Left ventricle myocardium superior (tissue), 1 donor: Measurements from ENCODE around the gene HMOX1. TPM values are rescaled to one million over a fixed set of nuclear protein-coding genes. Genes with fewer than 3 reads are reported as not detected.

Experiments used
- microRNA-seq: library from miRNA; unstranded; fragments of <30 nt; microRNA quantifications from one replicate; pipeline ENCODE4 v1.2.0, GENCODE V29; 2020; ENCODE audit warnings: borderline number of aligned reads
- total RNA-seq: library from RNA; stranded (reverse); fragmentation: NEBNext Ultra II Directional; extraction: Animal tissue kit (Norgen Biotek cat#: 25700); gene quantifications from one replicate; pipeline ENCODE4 v1.2.1, GENCODE V29; 2021
- donor health status: DM: no; HTN: yes; CAD: no; lungs with severe emphysema.

The HMOX1 gene
- total RNA-seq, 1 donor from 2014 or later: 3.8 TPM

Small RNA genes lying within 50 kb of the gene (microRNA-seq; reads per million reads assigned to microRNA genes)
- 6.9 reads per million for gene MIR3909
- not detected for gene MIR6069

Other genes starting within 250 kb of the HMOX1 start
- 10.5 TPM for gene HMGXB4, start 123.6 kb upstream of the HMOX1 start, total RNA-seq
- 78.6 TPM for gene TOM1, start 81.2 kb upstream of the HMOX1 start, total RNA-seq
- 10.8 TPM for gene MCM5, start 19.0 kb downstream of the HMOX1 start, total RNA-seq
- 9.4 TPM for gene RASD2, start 159.7 kb downstream of the HMOX1 start, total RNA-seq
- 17,299 TPM for gene MB, start 236.2 kb downstream of the HMOX1 start, total RNA-seq